ENCODE data around the gene BLZF1.

DNA sequence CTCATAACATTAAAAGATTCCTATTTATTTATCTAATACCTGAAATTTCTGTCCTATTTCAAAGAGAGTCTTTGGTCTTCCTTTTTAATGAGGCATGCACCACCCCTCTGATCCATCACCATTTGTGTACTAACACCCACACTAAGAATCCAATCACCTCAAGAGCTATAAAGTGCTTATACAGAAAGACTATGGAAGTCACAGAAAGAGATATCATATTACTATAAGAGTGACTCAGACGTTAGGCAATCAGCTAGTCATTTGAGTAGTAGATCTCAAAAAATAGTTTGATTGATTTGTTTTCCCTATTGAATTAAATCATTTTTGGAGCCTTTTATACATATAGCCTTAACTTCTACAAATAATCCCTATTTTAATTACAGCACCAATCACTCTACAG lies 46.5 kb upstream of the BLZF1 start:
- TF ChIP-seq POLR2AphosphoS5 (IDR thresholded peaks at IDR 0.05) (no peak), POLR2A (IDR thresholded peaks at IDR 0.05) (no peak), EP300 (IDR thresholded peaks at IDR 0.05) (no peak)
- TF ChIP-seq, protein P1, sequence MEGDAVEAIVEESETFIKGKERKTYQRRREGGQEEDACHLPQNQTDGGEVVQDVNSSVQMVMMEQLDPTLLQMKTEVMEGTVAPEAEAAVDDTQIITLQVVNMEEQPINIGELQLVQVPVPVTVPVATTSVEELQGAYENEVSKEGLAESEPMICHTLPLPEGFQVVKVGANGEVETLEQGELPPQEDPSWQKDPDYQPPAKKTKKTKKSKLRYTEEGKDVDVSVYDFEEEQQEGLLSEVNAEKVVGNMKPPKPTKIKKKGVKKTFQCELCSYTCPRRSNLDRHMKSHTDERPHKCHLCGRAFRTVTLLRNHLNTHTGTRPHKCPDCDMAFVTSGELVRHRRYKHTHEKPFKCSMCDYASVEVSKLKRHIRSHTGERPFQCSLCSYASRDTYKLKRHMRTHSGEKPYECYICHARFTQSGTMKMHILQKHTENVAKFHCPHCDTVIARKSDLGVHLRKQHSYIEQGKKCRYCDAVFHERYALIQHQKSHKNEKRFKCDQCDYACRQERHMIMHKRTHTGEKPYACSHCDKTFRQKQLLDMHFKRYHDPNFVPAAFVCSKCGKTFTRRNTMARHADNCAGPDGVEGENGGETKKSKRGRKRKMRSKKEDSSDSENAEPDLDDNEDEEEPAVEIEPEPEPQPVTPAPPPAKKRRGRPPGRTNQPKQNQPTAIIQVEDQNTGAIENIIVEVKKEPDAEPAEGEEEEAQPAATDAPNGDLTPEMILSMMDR (IDR thresholded peaks at IDR 0.05), result no peak
